GM12872 (cell line): ENCODE data around the gene C5orf58.

Experiments
- TF ChIP-seq, protein P1 (sequence below): IDR thresholded peaks from 3 replicates; pipeline ENCODE4 v1.5.1; 2011; ENCODE audit warnings: low read depth, mild to moderate bottlenecking, low read length, moderate library complexity; ENCODE audit not compliant: insufficient read depth

C5orf58 gene

DNA sequence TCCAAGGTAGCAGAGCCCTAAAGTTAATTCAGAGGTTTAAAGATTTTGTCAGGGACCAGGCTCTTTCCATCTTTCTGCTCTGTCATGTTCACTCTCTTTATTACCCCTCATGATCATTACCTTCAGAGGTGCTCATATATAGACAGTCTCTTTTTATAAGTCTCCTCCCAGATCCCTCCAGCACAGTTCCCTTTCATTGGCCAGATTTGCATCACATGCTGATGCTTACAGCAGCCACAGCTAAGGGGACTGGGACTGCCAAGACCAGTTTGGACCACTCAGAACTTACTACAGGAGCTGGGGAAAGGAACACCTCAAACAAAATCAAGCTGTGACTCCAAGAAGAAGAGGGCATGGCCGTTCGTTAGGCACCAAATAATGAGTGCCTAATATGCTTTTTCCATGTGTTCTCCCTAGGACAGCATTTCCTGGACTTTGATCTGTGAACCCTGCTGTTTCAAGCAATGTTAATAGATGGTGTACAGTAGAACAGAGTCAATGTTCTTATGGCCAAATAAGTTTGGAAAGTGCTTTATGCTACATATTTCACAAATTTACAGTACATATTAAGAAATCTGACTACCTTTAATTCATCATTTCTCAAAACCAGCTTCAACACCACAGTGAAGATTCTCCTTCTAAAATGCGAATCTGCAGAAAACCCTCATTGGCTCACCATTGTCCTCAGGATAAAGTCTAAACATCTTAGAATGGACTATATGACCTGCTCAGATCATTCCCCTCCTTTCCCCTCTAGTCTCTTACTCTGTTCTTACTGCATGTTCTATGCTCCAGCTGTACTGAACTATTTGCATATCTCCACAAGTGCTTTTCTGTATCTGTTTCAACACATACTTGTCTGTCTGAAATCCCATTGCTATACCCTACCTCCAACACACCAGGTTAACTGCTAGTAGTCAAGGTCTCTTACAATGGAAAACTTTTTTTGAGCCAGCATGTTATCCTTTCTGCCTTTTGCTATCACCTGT is 3.4 kb downstream of the C5orf58 start:
- TF ChIP-seq, protein P1, sequence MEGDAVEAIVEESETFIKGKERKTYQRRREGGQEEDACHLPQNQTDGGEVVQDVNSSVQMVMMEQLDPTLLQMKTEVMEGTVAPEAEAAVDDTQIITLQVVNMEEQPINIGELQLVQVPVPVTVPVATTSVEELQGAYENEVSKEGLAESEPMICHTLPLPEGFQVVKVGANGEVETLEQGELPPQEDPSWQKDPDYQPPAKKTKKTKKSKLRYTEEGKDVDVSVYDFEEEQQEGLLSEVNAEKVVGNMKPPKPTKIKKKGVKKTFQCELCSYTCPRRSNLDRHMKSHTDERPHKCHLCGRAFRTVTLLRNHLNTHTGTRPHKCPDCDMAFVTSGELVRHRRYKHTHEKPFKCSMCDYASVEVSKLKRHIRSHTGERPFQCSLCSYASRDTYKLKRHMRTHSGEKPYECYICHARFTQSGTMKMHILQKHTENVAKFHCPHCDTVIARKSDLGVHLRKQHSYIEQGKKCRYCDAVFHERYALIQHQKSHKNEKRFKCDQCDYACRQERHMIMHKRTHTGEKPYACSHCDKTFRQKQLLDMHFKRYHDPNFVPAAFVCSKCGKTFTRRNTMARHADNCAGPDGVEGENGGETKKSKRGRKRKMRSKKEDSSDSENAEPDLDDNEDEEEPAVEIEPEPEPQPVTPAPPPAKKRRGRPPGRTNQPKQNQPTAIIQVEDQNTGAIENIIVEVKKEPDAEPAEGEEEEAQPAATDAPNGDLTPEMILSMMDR, result no peak

GRCh38 chr5:170238456-170239196 is 5.8 kb downstream of the C5orf58 start:
- TF ChIP-seq, protein P1, result no peak

- TF ChIP-seq, protein P1, result no peak
These were observed 13.5 kb downstream of the C5orf58 start for GRCh38 chr5:170246126-170246870.

- TF ChIP-seq, protein P1, result no peak
These were observed 14.6 kb downstream of the C5orf58 start for GRCh38 chr5:170247363-170247762.

- TF ChIP-seq, protein P1, result no peak
These were observed 15.6 kb downstream of the C5orf58 start for GRCh38 chr5:170248172-170248930.

GRCh38 chr5:170249355-170249754 is 16.6 kb downstream of the C5orf58 start:
- TF ChIP-seq, protein P1, result no peak
